Daoy (cell line): Measurements from ENCODE around the gene CLDN34. TPM values are rescaled to one million over a fixed set of nuclear protein-coding genes. Genes with fewer than 3 reads are reported as not detected.

Source experiments
- DNase-seq: peaks from one replicate; pipeline ENCODE4 v3.0.0-alpha.2; 2015; ENCODE audit warnings: low read depth
- total RNA-seq: library from RNA; depleted of rRNA; stranded (reverse); fragments of >200 nt; shearing (Covaris generic); gene quantifications from 2 replicates; pipeline ENCODE4 v1.2.3, GENCODE V29; 2014

The CLDN34 gene
- total RNA-seq, 1 experiment from 2014 or later, result not detected

DNA sequence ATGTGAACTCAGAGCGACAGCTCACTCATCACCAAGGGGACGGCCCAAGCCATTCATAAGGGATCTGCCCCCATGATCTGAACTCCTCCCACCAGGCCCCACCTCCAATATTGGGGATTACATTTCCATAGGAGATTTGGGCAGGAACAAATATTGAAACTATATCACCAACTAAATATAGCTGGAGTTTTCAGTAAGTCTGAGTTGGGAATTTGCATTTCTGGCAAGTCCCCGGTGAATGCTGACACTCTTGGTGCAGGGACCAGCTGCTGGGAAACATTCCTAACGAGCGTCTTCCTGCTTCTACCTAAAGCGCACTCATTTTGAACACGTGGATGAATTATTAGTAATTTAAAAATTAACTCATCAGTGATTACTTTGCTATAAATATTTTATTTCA is 13.2 kb downstream of the CLDN34 start:
- no peak for DNase-seq

DNA sequence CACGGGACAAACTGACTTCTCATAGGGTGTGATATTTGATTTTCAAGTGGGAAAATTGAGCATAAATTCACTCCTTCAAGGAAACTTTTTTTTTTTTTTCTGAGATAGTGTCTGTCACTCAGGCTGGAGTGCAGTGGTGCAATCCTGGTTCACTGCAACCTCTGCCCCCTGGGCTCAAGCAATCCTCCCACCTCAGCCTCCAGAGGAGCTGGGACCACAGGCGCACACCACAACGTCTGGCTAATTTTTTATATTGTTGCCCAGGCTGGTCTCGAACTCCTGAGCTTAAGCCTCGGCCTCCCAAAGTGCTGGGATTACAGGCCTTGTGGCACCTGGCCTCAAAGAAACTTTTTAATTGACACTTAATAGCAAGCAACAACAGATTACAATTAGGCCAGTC is 13.8 kb downstream of the CLDN34 start:
- no peak for DNase-seq

DNA sequence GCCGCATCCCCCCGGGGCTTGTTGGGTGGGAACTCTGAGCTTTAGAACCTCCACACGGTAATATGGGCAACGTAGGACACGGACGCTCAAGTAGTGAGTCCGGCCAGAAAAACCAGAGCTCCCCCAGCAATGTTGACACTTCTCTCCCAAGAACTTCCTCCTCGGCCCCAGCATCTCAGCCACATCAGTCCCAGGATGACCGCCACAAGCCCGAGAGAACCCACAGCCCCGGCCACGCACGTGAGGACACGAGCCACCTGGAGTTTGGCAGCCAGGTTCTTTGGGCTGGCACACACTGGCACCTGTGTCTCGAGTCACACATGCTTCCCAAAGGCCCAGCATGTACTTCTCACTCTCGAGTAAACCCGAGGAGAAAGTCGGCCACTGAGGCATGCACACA is 16.3 kb downstream of the CLDN34 start:
- no peak for DNase-seq

DNA sequence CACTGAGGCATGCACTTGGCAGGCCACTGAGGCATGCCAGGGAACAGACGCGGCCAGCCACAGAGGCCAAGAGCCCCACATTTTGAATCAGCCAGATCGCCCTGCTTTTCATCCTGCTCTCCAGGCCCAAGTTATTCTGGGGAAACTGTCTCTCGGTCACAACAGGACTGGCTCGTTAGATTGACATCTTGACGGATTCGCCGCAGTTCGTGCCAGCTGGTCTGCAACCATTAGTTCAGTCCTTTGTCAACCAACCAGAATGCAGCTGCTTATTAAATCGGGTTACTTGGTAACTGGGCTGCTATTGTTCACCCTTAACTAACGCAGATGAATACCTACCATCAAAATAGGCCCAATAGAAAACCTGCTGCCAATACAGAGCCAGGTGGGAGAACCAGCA is 16.7 kb downstream of the CLDN34 start:
- DNase-seq, result no peak

DNA sequence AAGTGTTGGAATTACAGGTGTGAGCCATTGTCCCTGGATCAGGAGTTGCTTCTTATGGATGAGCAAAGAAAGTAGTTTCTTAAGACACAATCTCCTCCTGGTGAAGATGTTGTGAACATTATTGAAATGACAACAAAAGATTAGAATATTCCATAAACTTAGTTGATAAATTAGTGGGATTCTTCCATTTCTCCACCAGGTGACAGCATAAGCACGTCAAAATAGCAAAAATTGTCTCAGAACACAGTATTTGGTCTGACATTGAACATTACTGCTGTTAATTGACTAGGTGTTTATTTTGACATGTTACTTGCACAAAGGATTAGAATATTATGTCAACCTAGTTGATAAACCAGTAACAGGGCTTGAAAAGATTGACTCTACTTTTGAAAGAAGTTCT is 21.6 kb downstream of the CLDN34 start:
- DNase-seq, result no peak

DNA sequence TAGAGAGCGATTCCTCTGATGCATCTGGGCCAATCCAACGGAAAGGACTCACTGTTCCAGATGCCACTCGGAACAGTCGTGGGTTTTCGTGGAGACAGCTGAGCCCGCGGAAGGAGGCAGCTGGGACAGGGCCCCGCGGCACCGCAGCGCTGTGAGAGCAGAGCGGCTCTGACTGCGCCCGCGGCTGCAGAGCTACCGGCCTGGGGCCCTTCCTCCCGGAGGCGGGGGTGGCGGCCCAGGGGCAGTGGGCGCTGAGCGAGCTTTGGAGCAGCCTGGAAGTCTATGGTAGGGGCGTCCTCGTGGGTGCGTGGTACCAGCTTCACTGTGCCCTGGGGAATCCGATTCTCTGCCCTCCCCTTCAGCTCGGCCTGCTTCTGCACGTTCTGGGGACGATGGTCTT is 24.9 kb downstream of the CLDN34 start:
- no peak for DNase-seq

DNA sequence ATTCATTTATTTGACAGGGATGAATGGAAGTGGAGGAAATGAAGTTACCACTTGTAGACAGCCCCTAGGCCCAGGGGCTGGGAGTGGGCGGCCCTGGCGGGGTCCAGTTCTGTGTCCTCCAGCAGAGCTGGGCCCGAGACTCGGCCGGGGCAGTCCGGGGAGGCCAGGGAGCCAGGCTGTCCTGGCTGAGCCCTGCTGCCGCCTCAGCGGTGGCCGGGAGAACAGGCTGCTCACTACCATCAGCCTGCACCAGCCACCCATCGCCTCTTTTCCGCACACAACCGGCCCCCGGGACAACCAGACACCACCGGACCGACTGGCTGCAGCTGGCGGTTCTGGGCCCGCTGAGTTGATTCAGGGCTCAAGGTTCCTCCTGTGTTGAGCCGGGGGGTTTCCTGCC is 25.6 kb downstream of the CLDN34 start:
- DNase-seq, result no peak

GRCh38 chrX:9995855-9996339 is 28.7 kb downstream of the CLDN34 start:
- DNase-seq, result peak; percentile 66

GRCh38 chrX:9997041-9997440 is 29.9 kb downstream of the CLDN34 start:
- DNase-seq, result no peak

- no peak for DNase-seq
Observed at GRCh38 chrX:9997524-9997923, 30.4 kb downstream of the CLDN34 start.

DNA sequence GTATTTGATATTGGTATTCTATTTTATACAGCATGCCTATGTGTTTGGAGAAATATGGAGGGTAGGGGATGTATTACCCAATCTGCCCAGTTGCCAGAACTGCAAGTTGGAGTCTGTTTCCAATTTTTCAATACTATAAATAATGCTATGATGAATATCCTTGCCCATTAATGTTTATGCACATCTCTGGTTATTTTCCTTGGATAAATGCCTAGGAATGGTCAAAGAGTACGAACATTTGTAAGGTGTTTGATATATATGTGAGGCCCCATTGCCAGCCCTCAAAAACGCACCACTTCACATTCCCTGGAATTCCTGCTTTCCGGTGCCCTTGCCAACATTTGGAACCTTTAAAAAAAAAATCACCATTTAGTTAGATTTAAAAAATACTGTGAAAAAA is 34.3 kb downstream of the CLDN34 start:
- no peak for DNase-seq

DNA sequence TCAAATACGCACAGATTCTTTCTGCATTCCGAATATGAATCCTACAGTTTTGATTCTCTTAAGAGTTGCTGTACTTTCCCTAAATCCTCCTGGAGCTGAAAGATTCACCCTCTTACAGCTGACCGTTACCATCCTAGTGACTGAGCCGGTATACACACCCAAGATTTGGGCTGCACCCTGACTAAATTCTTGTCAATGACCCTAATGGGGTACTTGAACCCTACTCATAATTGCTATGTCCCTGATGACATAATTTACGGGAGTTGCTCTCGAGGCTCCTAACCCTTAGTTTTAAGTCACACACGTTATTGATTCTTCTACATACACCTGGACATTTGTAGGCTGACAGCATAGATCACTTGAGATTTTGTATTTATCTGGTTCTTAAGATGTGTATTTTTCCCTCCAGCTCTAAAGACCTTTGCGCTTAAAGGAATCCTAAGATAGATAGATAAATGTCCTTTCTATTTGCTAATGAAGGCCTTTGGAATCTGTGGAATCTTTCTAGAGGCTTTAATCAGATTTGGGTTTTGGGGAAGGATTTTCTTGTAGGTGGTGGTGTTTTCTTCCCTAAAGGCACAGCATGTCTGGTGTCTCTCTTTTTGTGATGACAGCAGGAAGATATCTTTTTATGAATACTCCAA is 37.8 kb downstream of the CLDN34 start:
- DNase-seq, result no peak

GRCh38 chrX:10006086-10006485 is 38.9 kb downstream of the CLDN34 start:
- no peak for DNase-seq

- no peak for DNase-seq
Observed at GRCh38 chrX:10006770-10007169, 39.6 kb downstream of the CLDN34 start.

- peak; percentile 13 for DNase-seq
Observed at GRCh38 chrX:10007621-10008020, 40.5 kb downstream of the CLDN34 start.

- peak; percentile 15 for DNase-seq
Observed at GRCh38 chrX:10008483-10009056, 41.4 kb downstream of the CLDN34 start.

- DNase-seq, result no peak
Observed at GRCh38 chrX:10009741-10010140, 42.6 kb downstream of the CLDN34 start.

- peak; percentile 35 for DNase-seq
Observed at GRCh38 chrX:10010686-10011085, 43.5 kb downstream of the CLDN34 start.

GRCh38 chrX:10011261-10011931 is 44.2 kb downstream of the CLDN34 start:
- DNase-seq, result peak; percentile 27

- peak; percentile 13 for DNase-seq
Observed at GRCh38 chrX:10011991-10012390, 44.8 kb downstream of the CLDN34 start.

GRCh38 chrX:10014462-10015354 is 47.5 kb downstream of the CLDN34 start:
- DNase-seq, result peak; percentile 87

GRCh38 chrX:10015355-10015722 is 48.2 kb downstream of the CLDN34 start:
- DNase-seq, result peak; percentile 8
